NOMO-1 (cell line): Measurements from ENCODE around the gene OR6M1.

Experiments
- DNase-seq, 2 experiments: peaks; one replicate each; lab custom pipeline; 2025; ENCODE audit not compliant: unreplicated experiment in 2 of 2; lab: John Stamatoyannopoulos, UW

Gene OR6M1

GRCh38 chr11:123806249-123806648 lies at the start of gene OR6M1:
OR6M1 (minus strand) TSS chr11:123806349; CDS start chr11:123806349, 0 bp downstream.
- no peak for DNase-seq

- no peak for DNase-seq
These were observed 46.9 kb upstream of the OR6M1 start for GRCh38 chr11:123853038-123853437.

GRCh38 chr11:123852321-123852720 lies 46.2 kb upstream of the OR6M1 start:
- no peak for DNase-seq

GRCh38 chr11:123851110-123851509 lies 45.0 kb upstream of the OR6M1 start:
- no peak for DNase-seq

- no peak for DNase-seq
These were observed 35.0 kb upstream of the OR6M1 start for GRCh38 chr11:123841174-123841573.

GRCh38 chr11:123839131-123839530 lies 33.0 kb upstream of the OR6M1 start:
- no peak for DNase-seq

- DNase-seq: no peak
These were observed 32.5 kb upstream of the OR6M1 start for GRCh38 chr11:123838659-123839058.

GRCh38 chr11:123838199-123838598 lies 32.0 kb upstream of the OR6M1 start:
- DNase-seq: no peak

GRCh38 chr11:123833095-123833494 lies 26.9 kb upstream of the OR6M1 start:
- no peak for DNase-seq

- DNase-seq: no peak
These were observed 23.6 kb upstream of the OR6M1 start for GRCh38 chr11:123829745-123830144.

GRCh38 chr11:123822599-123822998 lies 16.4 kb upstream of the OR6M1 start:
- no peak for DNase-seq

GRCh38 chr11:123822032-123822431 lies 15.9 kb upstream of the OR6M1 start:
- DNase-seq: no peak

- no peak for DNase-seq
These were observed 9.0 kb upstream of the OR6M1 start for GRCh38 chr11:123815122-123815521.

- no peak for DNase-seq
These were observed 4.4 kb downstream of the OR6M1 start for GRCh38 chr11:123801765-123802164.

GRCh38 chr11:123800036-123800435 lies 6.1 kb downstream of the OR6M1 start:
- no peak for DNase-seq

- DNase-seq: no peak
These were observed 6.7 kb downstream of the OR6M1 start for GRCh38 chr11:123799438-123799837.

- no peak for DNase-seq
These were observed 7.5 kb downstream of the OR6M1 start for GRCh38 chr11:123798513-123799252.

- DNase-seq: no peak
These were observed 8.1 kb downstream of the OR6M1 start for GRCh38 chr11:123798079-123798478.

- no peak for DNase-seq
These were observed 8.6 kb downstream of the OR6M1 start for GRCh38 chr11:123797541-123797940.

GRCh38 chr11:123797114-123797513 lies 9.0 kb downstream of the OR6M1 start:
- DNase-seq: no peak

- no peak for DNase-seq
These were observed 9.9 kb downstream of the OR6M1 start for GRCh38 chr11:123796226-123796625.

GRCh38 chr11:123783536-123783935 lies 22.6 kb downstream of the OR6M1 start:
- no peak for DNase-seq

GRCh38 chr11:123778511-123778910 lies 27.6 kb downstream of the OR6M1 start:
- DNase-seq: no peak
